Left ventricle myocardium inferior (tissue), 1 donor: ENCODE measurements around the gene ZNF277. TPM values are rescaled to one million over a fixed set of nuclear protein-coding genes. Genes with fewer than 3 reads are reported as not detected.

Source experiments
- DNase-seq: peaks from one replicate; pipeline ENCODE4 v3.0.0-alpha.2; 2020
- H3K27ac ChIP-seq: fragments of 200-600 bp; replicated peaks from 2 replicates; pipeline ENCODE4 v1.8.0; 2021
- H3K27me3 ChIP-seq: fragments of 200-600 bp; 2 replicates; pipeline ENCODE4 v1.8.0; 2021; ENCODE audit warnings: low read depth
- H3K36me3 ChIP-seq: fragments of 200-600 bp; 2 replicates; pipeline ENCODE4 v1.8.0; 2021
- H3K4me1 ChIP-seq: fragments of 200-600 bp; 2 replicates; pipeline ENCODE4 v1.8.0; 2021
- H3K4me3 ChIP-seq: fragments of 200-600 bp; 2 replicates; pipeline ENCODE4 v1.8.0; 2021; ENCODE audit warnings: mild to moderate bottlenecking, moderate library complexity
- H3K9me3 ChIP-seq: fragments of 200-600 bp; replicated peaks from 2 replicates; pipeline ENCODE4 v1.8.0; 2021
- CTCF ChIP-seq: fragments of 200-600 bp; IDR thresholded peaks from 2 replicates; pipeline ENCODE4 v1.8.0; 2021; ENCODE audit warnings: antibody characterized with exemption, mild to moderate bottlenecking, borderline replicate concordance
- intact Hi-C: fragments of 100-400 bp; cut with micrococcal nuclease; formaldehyde crosslinking; loops from one replicate; pipeline ENCODE4 v1.11.0; 2022
- long read RNA-seq: library from polyadenylated mRNA; unstranded; transcript quantifications from one replicate; pipeline ENCODE4 v2.0.0, GENCODE V29; 2021
- total RNA-seq: library from RNA; stranded (reverse); fragmentation: NEBNext Ultra II Directional; extraction: Animal tissue kit (Norgen Biotek cat#: 25700); gene quantifications from one replicate; pipeline ENCODE4 v1.2.1, GENCODE V29; 2021
- donor health status: DM: no; HTN: yes; CAD: no; lungs with severe emphysema.

ZNF277 gene, protein sequence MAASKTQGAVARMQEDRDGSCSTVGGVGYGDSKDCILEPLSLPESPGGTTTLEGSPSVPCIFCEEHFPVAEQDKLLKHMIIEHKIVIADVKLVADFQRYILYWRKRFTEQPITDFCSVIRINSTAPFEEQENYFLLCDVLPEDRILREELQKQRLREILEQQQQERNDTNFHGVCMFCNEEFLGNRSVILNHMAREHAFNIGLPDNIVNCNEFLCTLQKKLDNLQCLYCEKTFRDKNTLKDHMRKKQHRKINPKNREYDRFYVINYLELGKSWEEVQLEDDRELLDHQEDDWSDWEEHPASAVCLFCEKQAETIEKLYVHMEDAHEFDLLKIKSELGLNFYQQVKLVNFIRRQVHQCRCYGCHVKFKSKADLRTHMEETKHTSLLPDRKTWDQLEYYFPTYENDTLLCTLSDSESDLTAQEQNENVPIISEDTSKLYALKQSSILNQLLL
- 14.6 TPM for total RNA-seq
- long read RNA-seq, transcript ZNF277-201 (12 exons, 1,849 nt), result major isoform, 17 of 28 reads
- long read RNA-seq, partial matches to known transcripts, result 0 of 28 reads
- long read RNA-seq, other reads (novel, unspliced or antisense), result 9 of 28 reads

DNA sequence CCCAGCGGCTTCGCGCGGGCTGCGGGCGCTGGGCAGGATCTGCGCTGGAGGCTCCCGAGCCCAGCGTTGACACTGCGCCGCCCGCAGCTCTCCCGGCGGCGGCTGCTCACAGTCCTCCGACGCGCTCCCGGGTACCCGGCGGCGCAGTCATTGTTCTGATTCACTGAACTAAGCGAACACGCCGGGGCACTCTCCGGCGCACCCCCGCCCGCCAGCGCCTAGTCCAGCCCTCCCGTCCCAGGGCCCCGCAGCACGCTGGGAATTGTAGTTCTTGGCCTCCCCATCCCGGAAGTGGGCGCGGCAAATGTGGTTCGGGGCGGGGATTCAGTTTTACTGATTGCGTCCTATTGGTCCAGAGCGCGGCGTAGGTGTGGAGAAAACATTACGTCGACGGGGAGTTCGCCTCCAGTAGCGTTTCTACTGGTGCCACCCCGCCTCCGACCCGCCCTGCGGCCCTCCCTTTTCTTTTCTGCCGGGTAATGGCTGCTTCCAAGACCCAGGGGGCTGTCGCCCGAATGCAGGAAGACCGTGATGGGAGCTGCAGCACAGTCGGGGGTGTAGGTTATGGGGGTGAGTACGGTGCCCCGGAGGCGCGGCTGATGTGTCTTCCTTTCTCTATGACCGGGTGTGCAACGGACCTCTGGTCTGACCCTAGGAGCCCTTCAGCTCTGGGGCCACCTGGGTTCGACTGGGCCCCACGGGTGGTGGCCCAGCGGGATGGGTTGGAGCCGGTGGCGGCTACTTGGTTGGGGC is at the start of gene ZNF277, which contains the start of gene DOCK4:
Gene ZNF277, plus strand, starts transcription at position 458 of the 753 bp plus-strand sequence. Its CDS starts 22 bp downstream, at position 480.
Gene DOCK4, minus strand, starts transcription at position 162 of the 753 bp plus-strand sequence. CDS start 261 bp downstream, outside the sequence.
- Histone ChIP-seq H3K27ac (peak within 1 kb of the TSS; percentile 94), H3K9me3 (no peaks in the 10 kb centered on the region), H3K4me3 (peak within 1 kb of the TSS; percentile 89), H3K27me3 (no peaks in the 10 kb centered on the region), H3K36me3 (no peaks in the 10 kb centered on the region), H3K4me1 (peaks cover 68% of the 10 kb centered on the region)
- peak; percentile 99 for DNase-seq
- intact Hi-C loops, result no loop called here
- TF ChIP-seq CTCF, result no peak

DNA sequence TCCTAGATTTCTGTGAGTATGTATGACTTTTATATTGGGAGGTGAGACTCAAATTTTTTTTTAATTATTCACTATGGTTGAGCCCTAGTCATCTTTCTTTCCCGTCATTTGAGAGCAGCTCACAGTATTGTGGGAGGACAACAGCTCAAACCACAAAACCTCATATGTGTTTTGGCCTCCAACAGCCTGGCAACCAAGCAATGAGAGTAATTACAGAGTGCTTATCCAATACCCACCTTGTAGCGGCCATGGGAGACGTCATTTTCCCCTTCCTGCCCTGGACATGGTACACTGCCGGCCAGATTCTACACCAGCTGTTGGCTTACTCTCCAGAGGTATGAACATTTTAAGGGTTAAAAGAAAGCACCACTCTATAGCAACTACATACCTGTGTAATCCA is 49.4 kb upstream of the ZNF277 start:
- Histone ChIP-seq H3K4me1 (peaks cover 35% of the 10 kb centered on the region), H3K27ac (no peak overlapping the region), H3K27me3 (no peaks in the 10 kb centered on the region), H3K36me3 (no peaks in the 10 kb centered on the region), H3K9me3 (no peaks in the 10 kb centered on the region), H3K4me3 (no peak overlapping the region)
- no peak for TF ChIP-seq CTCF
- DNase-seq, result no peak
- intact Hi-C loops, result no loop called here

GRCh38 chr7:112159351-112159750 is 47.1 kb upstream of the ZNF277 start:
- Histone ChIP-seq H3K4me1 (peaks cover 53% of the 10 kb centered on the region), H3K9me3 (no peaks in the 10 kb centered on the region), H3K27me3 (no peaks in the 10 kb centered on the region), H3K4me3 (no peak overlapping the region), H3K27ac (no peak overlapping the region), H3K36me3 (no peaks in the 10 kb centered on the region)
- no peak for DNase-seq
- intact Hi-C loops, result no loop called here
- TF ChIP-seq CTCF, result no peak

DNA sequence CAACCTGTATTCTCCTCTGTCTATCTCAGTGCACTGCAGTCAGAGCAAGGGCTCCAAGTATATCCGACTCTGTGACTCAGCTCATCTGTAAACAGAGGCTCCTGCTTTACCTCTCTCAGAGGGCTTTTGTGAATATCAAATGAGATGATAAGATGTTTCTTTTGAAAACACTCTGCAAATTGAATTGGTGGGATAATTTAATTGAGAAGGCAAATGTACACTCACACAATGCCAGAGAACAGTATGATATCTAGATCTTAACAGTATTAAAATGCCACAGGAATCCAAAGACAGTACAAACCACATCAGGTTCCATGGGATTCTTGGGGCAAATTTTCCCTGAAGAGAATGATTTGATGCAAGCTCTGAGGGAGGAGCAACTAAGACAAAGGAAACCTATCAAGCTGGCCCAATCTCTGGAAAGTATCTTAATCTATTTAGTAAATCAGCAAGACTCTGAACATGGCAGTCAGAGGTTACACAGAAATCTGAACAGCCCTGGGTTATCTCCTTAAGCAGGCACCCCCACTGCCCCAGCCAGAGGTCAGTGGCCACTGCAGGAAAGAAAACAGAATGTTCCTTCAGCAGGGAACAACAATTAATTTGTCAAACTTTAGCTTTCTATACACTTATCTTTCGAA is 46.2 kb upstream of the ZNF277 start:
- Histone ChIP-seq H3K27ac (peak overlapping the region; percentile 42), H3K36me3 (no peaks in the 10 kb centered on the region), H3K4me3 (no peak overlapping the region), H3K9me3 (no peaks in the 10 kb centered on the region), H3K4me1 (peaks cover 62% of the 10 kb centered on the region), H3K27me3 (no peaks in the 10 kb centered on the region)
- intact Hi-C loops, result no loop called here
- no peak for DNase-seq
- no peak for TF ChIP-seq CTCF

- no peak for TF ChIP-seq CTCF
- no peak overlapping the region for H3K4me3 ChIP-seq
- no peaks in the 10 kb centered on the region for H3K9me3 ChIP-seq
- no peaks in the 10 kb centered on the region for H3K27me3 ChIP-seq
- H3K4me1 ChIP-seq, result peaks cover 62% of the 10 kb centered on the region
- H3K36me3 ChIP-seq, result no peaks in the 10 kb centered on the region
- intact Hi-C loops, result no loop called here
- DNase-seq, result no peak
- peak overlapping the region; percentile 42 for H3K27ac ChIP-seq
Measured at GRCh38 chr7:112160771-112161150, 45.7 kb upstream of the ZNF277 start.
